HCT116 (cell line): Measurements from ENCODE around the gene TLN1. TPM values are rescaled to one million over a fixed set of nuclear protein-coding genes. Genes with fewer than 3 reads are reported as not detected.

ENCODE experiments used
- ATAC-seq: fragments of 200-7000 bp; cut with Tn5 transposase; 2 replicates; pipeline ENCODE4 v1.9.1; 2020; ENCODE audit warnings: mild to moderate bottlenecking, moderate library complexity
- BruUV-seq: library from RNA; stranded (reverse); fragments of 400-500 nt; replicated peaks from 2 replicates; lab custom pipeline; 2021; lab: Mats Ljungman, UMichigan
- CTCF ChIA-PET: fragments of 300-600 bp; sonication (Branson Sonifier 250); formaldehyde crosslinking; loops from one replicate; lab custom pipeline; 2021; ENCODE audit warnings: antibody characterized with exemption; lab: Charles Lee
- POLR2A ChIA-PET: fragments of 300-600, 350-600 bp; sonication (Branson Sonifier 250); formaldehyde crosslinking; loops from one replicate; lab custom pipeline; 2021; ENCODE audit warnings: antibody characterized with exemption; lab: Charles Lee
- RAD21 ChIA-PET, 2 experiments: fragments of 300-600 bp; sonication (Branson Sonifier 250); formaldehyde crosslinking; loops; one replicate each; lab custom pipeline; 2023; ENCODE audit warnings: low total read pairs in 2 of 2; ENCODE audit not compliant: uncharacterized antibody in 2 of 2, unreplicated experiment in 2 of 2, low non-redundant PET in 1 of 2; lab: Charles Lee
- DNase-seq: peaks from one replicate; pipeline ENCODE4 v3.0.0-alpha.2; 2010; ENCODE audit warnings: low read depth, low spot score
- H2AFZ ChIP-seq: fragments of 200-600 bp; shearing (Covaris generic), sonication (generic); 2 replicates; pipeline ENCODE4 v1.6.1; 2017; ENCODE audit warnings: low read depth, mixed run types, mixed read lengths, antibody characterized with exemption, low read length; ENCODE audit not compliant: poor library complexity, severe bottlenecking
- H3K27ac ChIP-seq: 2 replicates; pipeline ENCODE4 v1.5.1; 2012; ENCODE audit warnings: low read depth, low read length
- H3K27me3 ChIP-seq: fragments of 200-600 bp; sonication (generic); 2 replicates; pipeline ENCODE4 v1.6.1; 2016; ENCODE audit warnings: mixed run types, low read length, mixed read lengths; ENCODE audit not compliant: insufficient read depth
- H3K36me3 ChIP-seq, 2 experiments: fragments of 200-500 bp in 1 of 2; fragments of 200-600 bp in 1 of 2; sonication (Bioruptor generic) in 1 of 2; sonication (generic) in 1 of 2; 2 replicates each; pipeline versions ENCODE4 v1.5.1 to v1.6.1; 2014 to 2016; ENCODE audit warnings: low read length in 2 of 2, inconsistent platforms in 1 of 2, mixed read lengths in 1 of 2, mixed run types in 1 of 2; ENCODE audit not compliant: insufficient read depth in 2 of 2, control insufficient read depth in 1 of 2
- H3K4me1 ChIP-seq, 2 experiments: fragments of 200-600 bp in 1 of 2; sonication (generic) in 1 of 2; 2 replicates each; pipeline versions ENCODE4 v1.5.1 to v1.6.1; 2012 to 2017; ENCODE audit warnings: low read length in 2 of 2, inconsistent platforms in 1 of 2, mild to moderate bottlenecking in 1 of 2, mixed read lengths in 1 of 2, mixed run types in 1 of 2, moderate library complexity in 1 of 2; ENCODE audit not compliant: insufficient read depth in 2 of 2, control insufficient read depth in 1 of 2
- H3K4me2 ChIP-seq: fragments of 200-600 bp; sonication (generic); 2 replicates; pipeline ENCODE4 v1.6.1; 2017; ENCODE audit warnings: mixed run types, low read length, mixed read lengths
- H3K4me3 ChIP-seq, 2 experiments: fragments of 200-600 bp in 1 of 2; sonication (generic) in 1 of 2; replicated peaks in 1 of 2; 2 replicates each; pipeline ENCODE4 v1.5.1; 2011 to 2016; ENCODE audit warnings: low read length in 2 of 2, control low read depth in 1 of 2, low read depth in 1 of 2, mild to moderate bottlenecking in 1 of 2, mixed read lengths in 1 of 2, mixed run types in 1 of 2
- H3K79me2 ChIP-seq: fragments of 200-600 bp; sonication (generic); 2 replicates; pipeline ENCODE4 v1.6.1; 2017; ENCODE audit warnings: mild to moderate bottlenecking, mixed run types, low read length, moderate library complexity, mixed read lengths; ENCODE audit not compliant: insufficient read depth
- H3K9ac ChIP-seq: fragments of 200-600 bp; sonication (generic); 2 replicates; pipeline ENCODE4 v1.6.1; 2016; ENCODE audit warnings: low read length, mixed read lengths
- H3K9me2 ChIP-seq: fragments of 200-600 bp; sonication (generic), shearing (Covaris generic); 2 replicates; pipeline ENCODE4 v1.6.1; 2017; ENCODE audit warnings: mixed run types, mild to moderate bottlenecking, moderate library complexity; ENCODE audit not compliant: insufficient read depth
- H3K9me3 ChIP-seq, 2 experiments: fragments of 200-500 bp in 1 of 2; fragments of 200-600 bp in 1 of 2; sonication (Bioruptor generic) in 1 of 2; sonication (generic) in 1 of 2; 2 replicates each; pipeline ENCODE4 v1.6.1; 2014 to 2017; ENCODE audit warnings: low read length in 2 of 2, mixed read lengths in 2 of 2, inconsistent platforms in 1 of 2, low read depth in 1 of 2, mild to moderate bottlenecking in 1 of 2, mixed run types in 1 of 2, moderate library complexity in 1 of 2; ENCODE audit not compliant: control insufficient read depth in 1 of 2, insufficient read depth in 1 of 2
- H4K20me1 ChIP-seq: fragments of 200-600 bp; sonication (generic), shearing (Covaris generic); 2 replicates; pipeline ENCODE4 v1.6.1; 2017; ENCODE audit warnings: mixed run types, mild to moderate bottlenecking, moderate library complexity; ENCODE audit not compliant: insufficient read depth
- EGR1 ChIP-seq: IDR thresholded peaks from 2 replicates; pipeline ENCODE4 v1.6.1; 2012; ENCODE audit warnings: low read depth
- POLR2A ChIP-seq: IDR thresholded peaks from 2 replicates; pipeline ENCODE4 v1.7.0; 2011; ENCODE audit warnings: borderline replicate concordance; ENCODE audit not compliant: insufficient read depth, insufficient read length; ENCODE audit errors: extremely low read depth
- POLR2AphosphoS5 ChIP-seq: IDR thresholded peaks from 2 replicates; pipeline ENCODE4 v1.6.1; 2011; ENCODE audit warnings: mild to moderate bottlenecking, low read depth, low read length, moderate library complexity
- RAD21 ChIP-seq: IDR thresholded peaks from 2 replicates; pipeline ENCODE4 v1.6.1; 2012; ENCODE audit warnings: low read depth, mild to moderate bottlenecking
- TCF7L2 ChIP-seq: IDR thresholded peaks from 2 replicates; pipeline ENCODE4 v1.7.0; 2011; ENCODE audit warnings: borderline replicate concordance, inconsistent platforms; ENCODE audit not compliant: insufficient read depth, insufficient read length; ENCODE audit errors: extremely low read depth
- ZFX ChIP-seq: fragments of 450-650 bp; IDR thresholded peaks from 2 replicates; pipeline ENCODE4 v1.6.1; 2017
- intact Hi-C: fragments of 100-400 bp; cut with micrococcal nuclease; formaldehyde crosslinking; loops from 2 replicates; pipeline ENCODE4 v1.10.0; 2022
- total RNA-seq: library from RNA; stranded (reverse); gene quantifications from one replicate; pipeline ENCODE4 v1.2.1, GENCODE V29; 2021; ENCODE audit not compliant: unreplicated experiment
- TF ChIP-seq, protein P1 (sequence below): IDR thresholded peaks from 2 replicates; pipeline ENCODE4 v1.6.1; 2011; ENCODE audit warnings: mild to moderate bottlenecking, low read length, moderate library complexity; ENCODE audit not compliant: insufficient replicate concordance; ENCODE audit errors: extremely low read depth
- TF ChIP-seq, protein P2 (sequence below): IDR thresholded peaks from 2 replicates; pipeline ENCODE4 v1.6.1; 2012

TLN1 gene
- total RNA-seq, 1 experiment from 2014 or later: 144 TPM

DNA sequence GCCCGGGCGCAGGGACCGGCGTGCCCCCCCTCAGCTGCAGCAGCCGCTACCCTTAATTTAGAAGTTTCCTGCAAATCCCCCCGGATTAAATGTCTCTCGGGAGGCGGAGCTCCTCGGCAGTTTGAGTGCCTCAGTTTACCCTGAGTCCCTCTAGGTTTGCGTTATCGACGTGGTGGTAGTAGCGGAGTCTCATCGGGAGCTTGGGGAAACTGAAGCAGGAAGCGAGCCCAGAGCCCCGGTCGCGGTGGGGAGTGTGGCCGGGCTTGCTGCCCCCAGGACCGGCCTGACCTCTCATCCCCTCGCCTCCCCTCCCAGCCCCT lies 41.7 kb downstream of the TLN1 start (continued):
- TF ChIP-seq, protein P1, sequence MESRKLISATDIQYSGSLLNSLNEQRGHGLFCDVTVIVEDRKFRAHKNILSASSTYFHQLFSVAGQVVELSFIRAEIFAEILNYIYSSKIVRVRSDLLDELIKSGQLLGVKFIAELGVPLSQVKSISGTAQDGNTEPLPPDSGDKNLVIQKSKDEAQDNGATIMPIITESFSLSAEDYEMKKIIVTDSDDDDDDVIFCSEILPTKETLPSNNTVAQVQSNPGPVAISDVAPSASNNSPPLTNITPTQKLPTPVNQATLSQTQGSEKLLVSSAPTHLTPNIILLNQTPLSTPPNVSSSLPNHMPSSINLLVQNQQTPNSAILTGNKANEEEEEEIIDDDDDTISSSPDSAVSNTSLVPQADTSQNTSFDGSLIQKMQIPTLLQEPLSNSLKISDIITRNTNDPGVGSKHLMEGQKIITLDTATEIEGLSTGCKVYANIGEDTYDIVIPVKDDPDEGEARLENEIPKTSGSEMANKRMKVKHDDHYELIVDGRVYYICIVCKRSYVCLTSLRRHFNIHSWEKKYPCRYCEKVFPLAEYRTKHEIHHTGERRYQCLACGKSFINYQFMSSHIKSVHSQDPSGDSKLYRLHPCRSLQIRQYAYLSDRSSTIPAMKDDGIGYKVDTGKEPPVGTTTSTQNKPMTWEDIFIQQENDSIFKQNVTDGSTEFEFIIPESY: no peak
- TF ChIP-seq RAD21: no peak
- TF ChIP-seq, protein P2, sequence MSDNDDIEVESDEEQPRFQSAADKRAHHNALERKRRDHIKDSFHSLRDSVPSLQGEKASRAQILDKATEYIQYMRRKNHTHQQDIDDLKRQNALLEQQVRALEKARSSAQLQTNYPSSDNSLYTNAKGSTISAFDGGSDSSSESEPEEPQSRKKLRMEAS: no peak
- no peak for TF ChIP-seq EGR1
- no peak for TF ChIP-seq TCF7L2

DNA sequence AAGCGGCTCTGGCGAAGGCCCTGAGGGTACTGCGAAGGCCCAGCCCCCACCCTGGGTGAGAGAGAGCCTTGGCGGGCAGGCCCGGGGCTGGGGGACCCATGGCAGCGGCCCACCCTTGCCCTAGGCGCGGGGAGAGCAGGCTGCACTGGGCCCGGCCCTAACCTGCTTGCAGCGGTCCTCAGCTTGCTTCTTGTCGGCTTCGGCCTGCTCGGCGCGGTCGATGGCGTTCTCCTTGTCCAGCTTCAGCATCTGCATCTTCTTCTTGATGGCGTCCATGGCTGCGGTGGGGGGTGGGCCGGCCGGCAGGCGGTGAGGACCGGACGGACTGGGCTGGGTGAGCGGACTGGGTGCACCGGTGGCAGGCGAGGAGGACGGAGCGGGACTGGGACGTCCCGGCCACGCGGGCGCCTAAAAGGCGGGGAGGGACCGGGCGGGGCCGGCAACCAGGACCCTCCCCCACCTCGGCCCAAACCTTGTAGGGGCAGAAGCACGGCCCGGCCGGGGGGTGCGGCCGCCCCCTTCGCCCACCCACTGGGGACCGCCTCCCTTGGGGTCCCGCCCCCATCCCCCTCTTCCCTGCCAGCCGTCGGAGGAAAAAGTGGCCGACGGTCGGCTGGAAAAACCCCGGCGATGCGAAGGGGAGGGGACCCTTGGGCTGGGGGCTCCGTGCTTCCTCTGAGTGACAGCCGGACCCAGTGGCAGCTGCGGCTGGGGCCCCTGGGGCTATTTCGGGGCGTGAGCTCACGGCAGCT lies 42.3 kb downstream of the TLN1 start, which contains the start of gene TPM2:
TSS of gene TPM2 (minus strand) at position 384 of the 752 bp plus-strand sequence. CDS start at position 276, 108 bp downstream.
- RAD21 ChIA-PET: interaction anchor here in 1 of 2 experiments (0.6 kb wide), 1 partner anchor 86 kb away, joined by 3 read pairs; no protein-coding TSS in a partner anchor
- CTCF ChIA-PET: interaction anchor here (0.9 to 1.4 kb wide), 3 partner anchors 11 to 987 kb away, joined by 3 to 8 read pairs (median 3); partner anchors contain the start of genes CCDC107 and RMRP
- peak within 1 kb of the TSS; percentile 90 for H3K4me2 ChIP-seq
- H3K27me3 ChIP-seq: no peaks in the 10 kb centered on the region
- H3K79me2 ChIP-seq: peaks cover 45% of the 10 kb centered on the region
- intact Hi-C loops: loop anchor here (2.0 to 5.0 kb wide), 2 partner anchors 33 to 38 kb away; no protein-coding TSS in a partner anchor
- peaks cover 24 to 34% of the 10 kb centered on the region in 2 experiments; a peak in 3 of 4 replicates for H3K36me3 ChIP-seq
- no peak within 1 kb of the TSS for H2AFZ ChIP-seq
- H4K20me1 ChIP-seq: no peaks in the 10 kb centered on the region
- peak within 1 kb of the TSS; percentile 96 for H3K9ac ChIP-seq
- H3K27ac ChIP-seq: peak within 1 kb of the TSS; percentile 97
- TF ChIP-seq POLR2AphosphoS5 (peak; percentile 87), TCF7L2 (no peak), ZFX (peak; percentile 94), RAD21 (no peak), POLR2A (peak; percentile 76)
- POLR2A ChIA-PET: interaction anchor here (1.0 to 4.2 kb wide), 3 partner anchors 10 to 617 kb away, joined by 3 to 16 read pairs (median 15); partner anchors contain the start of genes ARHGEF39 and VCP
- peak; percentile 72 for ATAC-seq
- H3K4me1 ChIP-seq: peaks cover 18 to 30% of the 10 kb centered on the region in 2 experiments
- BruUV-seq: TSS peak; percentile 53
- no peaks in the 10 kb centered on the region for H3K9me3 ChIP-seq
- no peaks in the 10 kb centered on the region for H3K9me2 ChIP-seq
- peak within 1 kb of the TSS; percentile 83 to 90 for H3K4me3 ChIP-seq
- peak; percentile 33 for DNase-seq
